HG02970 (cell line): ENCODE results near the gene COMMD3.
A peak's percentile ranks its signal among the peaks of the same experiment; 100 is the strongest.
"Not testable (repeated sequence)": the region's sequence is repeated elsewhere in the genome, so short reads cannot be mapped to it uniquely, and the experiment has no call there.

ENCODE experiments used
- ATAC-seq: cut with Tn5 transposase; IDR thresholded peaks from one replicate; pipeline ENCODE4 v1.9.1; 2021; ENCODE audit warnings: mild to moderate bottlenecking, moderate library complexity, moderate number of reproducible peaks; ENCODE audit not compliant: unreplicated experiment, low FRiP score

The COMMD3 gene

DNA sequence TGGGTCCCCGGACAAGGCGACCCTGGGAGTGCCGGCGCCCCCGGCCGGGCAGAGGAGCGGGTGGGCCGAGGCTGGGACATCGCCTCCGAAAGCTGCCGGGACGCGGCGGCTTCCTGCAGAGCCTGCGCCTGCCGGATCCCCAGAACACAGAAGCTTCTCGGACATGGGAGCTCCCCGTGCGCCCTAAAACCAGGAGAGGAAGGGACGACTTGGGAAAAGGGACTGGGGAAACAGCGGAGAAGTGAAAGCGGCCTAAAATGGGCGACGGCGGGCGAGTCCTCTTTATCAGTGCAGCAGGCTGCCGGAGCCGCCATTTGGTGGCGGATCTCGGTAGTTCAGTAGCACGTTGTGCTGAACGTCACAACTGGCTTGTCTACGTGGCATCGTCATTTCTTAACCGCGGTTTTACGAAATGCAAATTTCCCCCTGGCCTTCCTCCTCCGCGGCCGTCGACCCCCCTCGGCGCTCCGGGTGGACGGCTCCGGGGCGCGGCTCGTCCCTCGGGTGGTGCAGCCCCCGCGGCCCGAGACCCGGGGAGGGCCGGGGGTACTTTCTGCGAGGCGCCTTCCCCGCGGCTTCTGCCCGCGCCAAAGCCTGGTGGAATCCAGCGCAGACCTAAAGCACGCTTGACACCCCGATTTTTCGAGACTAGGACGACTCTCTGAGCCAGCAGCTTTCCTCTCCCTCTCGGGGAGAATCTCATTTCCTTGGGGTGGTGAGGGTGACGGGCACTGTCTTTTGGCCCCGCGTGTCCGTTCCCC lies 19.2 kb downstream of the COMMD3 start:
- peak; percentile 54 for ATAC-seq

DNA sequence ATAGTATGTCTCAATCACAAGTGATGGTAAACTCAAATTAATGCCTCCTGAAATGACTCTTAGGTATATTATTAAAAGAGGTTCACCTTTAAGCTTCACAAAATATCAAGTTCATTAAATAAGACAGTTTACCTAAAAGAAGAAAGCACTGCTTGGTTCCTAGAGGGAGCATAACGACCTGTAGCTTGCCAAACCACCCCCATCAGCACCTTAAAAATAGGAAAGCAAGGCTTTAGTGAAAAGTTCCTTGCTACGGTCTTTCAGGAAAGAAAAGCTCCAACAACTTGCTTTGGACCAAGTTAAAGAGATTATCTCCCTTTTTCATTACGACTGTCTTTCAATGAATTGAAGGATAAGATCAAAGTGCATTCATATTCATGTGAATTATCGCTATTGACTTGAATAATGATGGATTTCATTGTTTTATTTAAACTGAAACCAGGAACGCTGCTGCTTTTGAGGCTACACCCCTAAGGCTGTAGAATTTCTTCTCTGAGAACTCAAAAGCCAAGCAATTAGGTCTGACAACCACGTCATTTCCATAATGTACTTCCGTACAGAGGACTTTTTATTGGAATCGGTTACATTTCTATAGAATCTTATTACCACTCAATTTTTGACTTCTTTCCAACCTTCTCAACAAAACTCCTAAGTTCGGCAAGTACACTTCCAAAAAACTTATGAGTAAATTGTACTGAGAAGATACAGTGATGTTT lies 22.2 kb downstream of the COMMD3 start:
- no peak for ATAC-seq

DNA sequence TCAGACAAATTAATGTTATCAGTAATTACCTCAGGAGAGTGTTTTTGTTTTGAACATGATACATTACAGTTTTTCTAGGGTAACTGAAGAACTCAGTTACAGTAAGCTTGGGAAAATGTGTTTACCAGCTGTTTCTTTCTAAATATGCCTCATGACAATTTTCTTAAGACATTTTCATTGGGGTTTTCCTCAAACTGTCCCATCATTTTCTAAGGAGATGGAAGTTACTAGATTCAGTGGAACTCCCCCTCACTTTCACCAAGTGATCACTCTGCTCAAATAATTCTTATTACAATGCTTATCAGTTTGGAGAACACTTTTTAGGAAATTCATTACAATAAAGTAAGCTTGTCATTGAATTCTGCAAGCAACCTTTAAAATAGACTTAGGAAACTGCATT lies 22.7 kb downstream of the COMMD3 start:
- ATAC-seq: no peak

DNA sequence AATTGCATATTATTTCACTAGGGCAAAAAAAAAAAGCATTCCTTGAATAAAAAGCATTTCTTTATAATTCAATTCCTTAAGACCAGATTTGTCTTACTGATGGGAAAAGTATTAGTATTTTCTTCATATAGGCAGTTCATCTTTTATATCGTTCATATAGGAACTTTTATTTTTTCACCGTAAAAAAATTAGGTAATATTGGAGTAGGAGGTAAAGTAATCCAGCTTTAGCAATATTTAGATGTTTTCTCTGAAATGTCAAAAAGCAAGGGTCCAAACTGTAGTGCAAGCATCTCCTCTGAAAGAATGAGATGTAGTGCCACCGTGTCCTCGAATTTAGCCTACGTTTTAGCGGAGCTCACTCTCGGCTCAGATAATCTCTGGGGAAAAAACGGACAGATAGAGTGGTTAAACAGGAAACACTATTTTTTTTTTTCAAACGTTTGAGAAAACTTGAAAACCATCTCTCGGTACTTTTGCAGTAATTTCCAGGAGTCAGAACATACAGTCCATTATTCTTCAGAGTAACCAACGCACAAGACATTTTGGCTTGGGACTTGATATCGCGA lies 23.7 kb downstream of the COMMD3 start:
- ATAC-seq: no peak

DNA sequence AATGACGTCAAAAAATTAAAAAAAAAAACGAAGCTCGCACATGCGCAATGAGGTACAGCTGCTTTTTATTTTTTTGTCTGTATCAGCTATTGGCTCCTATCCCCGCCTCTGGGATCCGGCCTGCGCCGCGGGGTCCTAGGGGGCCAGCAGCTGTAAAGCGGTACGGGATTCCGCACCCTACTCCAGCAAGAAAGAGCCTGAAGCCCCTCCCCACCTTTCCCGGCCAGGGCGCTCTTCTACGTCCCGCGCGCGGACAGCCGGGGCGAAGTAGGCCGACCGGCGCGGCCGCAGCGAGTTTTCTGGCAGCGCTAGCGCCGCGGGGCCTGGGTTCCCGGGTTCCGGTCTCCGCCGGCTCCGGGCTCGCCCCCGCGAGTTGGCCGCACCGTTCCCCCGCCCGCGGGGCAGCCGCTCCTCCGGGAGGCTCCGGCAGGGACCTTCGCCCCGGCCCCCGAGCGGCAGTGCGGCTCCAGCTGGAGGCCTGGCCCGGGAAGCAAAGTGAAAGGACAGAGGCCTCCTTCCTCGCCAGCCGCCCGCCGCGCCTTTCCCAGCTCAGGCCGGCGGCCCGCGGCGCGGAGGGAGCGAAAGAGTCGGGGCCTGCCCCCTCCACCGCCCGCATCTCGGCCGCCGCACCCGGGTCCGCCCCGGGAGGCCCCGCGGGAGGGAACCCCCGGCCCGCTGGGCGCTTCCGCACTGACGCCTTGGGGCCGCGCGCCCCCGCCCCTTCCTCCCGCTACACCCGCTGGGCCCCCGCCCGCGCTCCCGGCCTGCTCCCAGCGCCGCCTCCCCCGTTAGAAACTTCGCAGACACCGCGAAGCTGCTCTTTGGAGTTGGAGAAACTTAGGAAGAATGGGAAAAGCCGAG lies 24.4 kb downstream of the COMMD3 start:
- ATAC-seq: peak; percentile 34

DNA sequence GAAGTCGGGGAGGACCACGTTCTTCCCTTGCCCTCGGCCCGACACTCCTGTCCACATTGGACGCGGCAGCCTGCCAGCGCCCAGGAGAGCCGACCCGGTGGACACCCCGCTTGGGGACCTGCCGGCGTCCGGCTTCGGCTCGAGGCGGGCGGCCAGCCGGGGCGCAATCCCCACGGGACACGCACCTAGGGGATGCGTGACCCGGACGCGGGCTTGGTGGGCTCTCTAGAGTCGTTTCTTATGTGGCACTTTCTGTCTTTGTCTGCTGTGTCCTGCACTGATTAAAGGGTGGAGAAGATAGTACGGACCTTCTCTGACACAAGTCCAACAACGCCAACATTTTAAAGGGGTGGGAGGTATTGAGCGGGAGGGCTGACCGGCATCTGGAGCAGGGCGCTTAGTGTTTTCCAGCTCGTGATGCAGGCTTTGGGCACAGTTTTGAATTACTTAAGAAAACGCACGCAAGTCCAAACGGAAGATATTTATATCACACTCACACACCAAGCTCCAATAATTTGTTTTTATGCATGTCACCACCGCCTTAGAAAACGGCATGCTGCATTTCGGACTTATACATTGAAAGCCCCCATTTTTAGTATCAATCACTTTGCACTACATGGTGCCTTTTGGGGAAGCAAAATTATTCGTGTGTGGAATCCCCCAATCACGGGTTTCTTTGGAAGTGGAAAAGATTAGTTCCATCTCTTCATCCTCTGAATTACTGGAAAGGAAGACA lies 25.2 kb downstream of the COMMD3 start:
- ATAC-seq: peak; percentile 23

DNA sequence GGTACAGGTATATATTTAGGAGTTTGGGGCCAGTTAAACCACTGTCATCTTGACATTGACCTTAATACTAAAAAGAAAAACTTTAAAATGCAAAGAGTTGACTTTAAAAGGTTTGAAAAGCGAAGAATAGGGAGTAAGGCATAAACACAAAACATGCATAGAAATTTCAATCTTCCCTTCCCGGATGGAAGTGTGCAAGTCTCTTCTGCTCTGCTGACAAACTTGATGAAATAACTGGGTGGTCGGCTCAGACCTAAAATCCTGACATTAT lies 25.7 kb downstream of the COMMD3 start:
- no peak for ATAC-seq

DNA sequence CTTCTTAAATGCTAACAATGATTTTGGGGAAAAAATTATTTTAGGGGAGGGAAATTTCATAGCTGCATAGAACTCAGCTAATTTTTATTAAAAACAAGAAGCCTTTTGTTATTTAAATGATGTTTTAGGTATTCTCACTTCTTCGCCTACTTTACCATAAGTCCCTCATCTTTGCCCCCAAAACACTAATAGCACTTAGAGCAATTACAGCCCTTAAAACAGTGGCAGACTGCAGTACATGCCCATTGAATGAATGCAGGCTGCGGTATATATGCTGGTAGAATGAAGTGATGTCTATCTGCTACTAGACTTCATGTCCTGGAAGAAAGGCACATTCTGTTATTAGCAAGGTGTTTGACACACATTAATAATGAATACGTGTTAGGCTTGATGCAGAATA lies 26.2 kb downstream of the COMMD3 start:
- ATAC-seq: no peak

DNA sequence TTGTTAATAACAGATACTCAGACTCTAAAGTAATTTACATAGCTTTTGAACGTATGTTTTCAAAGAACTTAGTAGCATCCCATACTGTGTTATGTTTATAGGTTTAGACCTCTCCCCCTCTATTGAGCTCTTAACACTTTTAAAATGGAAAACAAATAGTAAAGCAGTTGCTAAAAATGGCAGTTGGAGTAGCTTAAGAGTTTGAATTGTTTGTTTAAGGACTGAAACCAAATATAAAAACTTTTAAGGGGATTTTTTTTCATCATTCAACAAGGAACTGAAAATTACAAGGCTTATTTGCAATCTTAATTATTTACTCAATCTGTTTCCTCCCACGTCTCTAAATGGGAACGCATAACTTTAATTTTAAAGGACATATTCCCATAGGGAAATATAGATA lies 27.5 kb downstream of the COMMD3 start:
- ATAC-seq: no peak

DNA sequence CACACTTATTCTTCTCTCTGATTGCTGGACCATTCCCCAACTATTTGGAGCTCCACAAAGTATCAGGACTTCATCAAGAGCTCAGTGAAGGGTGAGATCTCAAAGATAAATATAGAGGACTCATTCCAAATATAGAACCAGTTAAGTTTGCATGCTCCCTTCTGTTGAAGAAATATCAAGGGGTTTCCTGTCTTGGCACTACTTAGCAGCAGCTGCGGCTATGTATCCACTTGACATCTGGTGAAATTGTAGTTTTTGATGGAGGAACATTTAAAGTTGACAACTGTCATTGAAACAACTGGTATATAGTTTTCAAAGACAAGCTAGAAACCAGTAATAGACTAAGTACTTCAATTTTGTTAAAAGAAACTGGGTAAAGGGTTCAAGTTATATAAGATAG lies 28.1 kb downstream of the COMMD3 start:
- no peak for ATAC-seq

DNA sequence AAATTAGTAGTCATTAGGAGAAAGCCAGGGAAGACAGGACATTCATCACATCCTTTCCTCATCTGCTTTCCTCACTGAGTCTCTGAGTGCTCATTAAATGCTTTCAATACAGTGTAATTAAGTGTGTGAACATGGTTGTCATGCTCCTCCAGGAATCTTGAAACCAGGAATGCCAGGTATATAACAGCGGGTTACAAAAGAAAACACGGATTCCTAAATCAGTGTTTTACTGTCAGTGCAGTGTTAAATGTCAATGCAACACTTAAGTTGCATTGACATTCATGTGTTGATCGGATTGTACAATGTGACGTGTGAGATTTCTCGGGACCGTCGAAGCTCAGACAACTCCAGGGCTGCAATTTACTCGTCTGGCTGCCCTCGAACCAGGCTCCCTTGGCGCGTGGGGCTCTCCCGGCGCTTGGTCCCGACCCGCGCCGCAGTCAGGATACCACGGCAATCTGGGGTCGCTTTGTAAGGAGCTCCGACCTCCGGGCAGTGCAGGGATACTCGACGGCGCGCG lies 28.7 kb downstream of the COMMD3 start:
- ATAC-seq: no peak

DNA sequence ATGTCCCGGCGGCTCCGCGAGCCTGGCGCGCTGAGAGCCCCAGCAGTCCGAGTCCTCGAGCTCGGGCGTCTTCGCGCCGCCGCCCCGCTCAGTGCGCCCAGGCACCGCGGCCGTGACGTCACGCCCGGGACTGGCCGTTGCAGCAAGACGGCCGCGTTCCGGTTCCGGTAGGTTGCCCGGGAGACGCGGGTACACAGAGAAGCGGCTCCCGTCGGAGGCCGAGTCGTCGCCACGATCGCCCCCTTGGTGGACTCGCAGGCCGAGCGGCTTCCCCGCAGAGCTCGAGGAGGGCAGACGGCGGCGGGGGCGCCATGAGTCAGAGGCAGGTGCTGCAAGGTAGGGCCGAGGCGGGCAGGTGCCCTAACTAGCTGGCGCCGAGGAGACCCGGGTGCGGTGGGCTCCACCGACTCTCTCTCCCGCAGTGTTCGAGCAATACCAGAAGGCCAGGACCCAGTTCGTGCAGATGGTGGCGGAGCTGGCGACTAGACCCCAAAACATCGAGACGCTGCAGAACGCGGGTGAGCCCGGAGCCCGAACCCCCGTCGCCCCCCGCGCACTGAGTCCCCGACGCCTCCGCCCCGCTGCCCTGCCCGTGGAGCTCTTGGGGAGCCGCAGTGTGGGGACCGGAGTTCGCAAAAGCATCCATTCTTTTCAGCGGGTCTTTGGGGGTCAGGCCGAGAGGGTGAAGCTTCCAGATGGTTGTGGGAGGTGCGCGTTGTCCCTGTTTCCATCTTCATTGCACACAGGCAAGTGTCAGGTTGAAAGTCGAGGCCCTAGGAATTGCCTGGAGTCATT lies 29.3 kb downstream of the COMMD3 start, which contains the start of gene SPAG6:
SPAG6 (plus strand) TSS at position 196 of the 795 bp plus-strand sequence; CDS start at position 312, 116 bp downstream.
- ATAC-seq: no peak

DNA sequence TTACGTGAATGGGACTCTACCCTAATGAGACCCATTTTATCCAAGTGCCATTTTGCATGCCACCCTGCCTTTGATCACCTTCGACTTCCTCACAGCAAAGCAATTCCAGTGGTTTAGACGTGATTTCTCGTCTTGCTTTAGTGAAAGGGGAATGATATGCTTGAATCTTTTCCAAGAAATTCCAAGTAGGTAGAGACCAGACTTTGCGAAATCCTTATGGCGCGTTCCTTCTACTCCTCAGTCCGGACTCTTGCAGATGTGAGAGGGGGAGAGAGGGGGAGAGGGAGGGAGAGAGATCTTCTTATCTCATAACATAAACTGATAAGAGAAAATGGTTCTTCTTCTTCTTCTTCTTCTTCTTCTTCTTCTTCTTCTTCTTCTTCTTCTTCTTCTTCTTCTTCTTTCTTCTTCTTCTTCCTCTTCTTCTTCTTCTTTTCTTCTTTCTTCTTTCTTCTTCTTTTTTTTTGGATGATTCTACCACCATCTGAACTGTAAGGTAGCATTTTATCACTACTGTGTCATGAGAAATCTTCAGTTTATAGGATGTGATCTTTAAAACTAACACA lies 30.0 kb downstream of the COMMD3 start:
- no peak for ATAC-seq

DNA sequence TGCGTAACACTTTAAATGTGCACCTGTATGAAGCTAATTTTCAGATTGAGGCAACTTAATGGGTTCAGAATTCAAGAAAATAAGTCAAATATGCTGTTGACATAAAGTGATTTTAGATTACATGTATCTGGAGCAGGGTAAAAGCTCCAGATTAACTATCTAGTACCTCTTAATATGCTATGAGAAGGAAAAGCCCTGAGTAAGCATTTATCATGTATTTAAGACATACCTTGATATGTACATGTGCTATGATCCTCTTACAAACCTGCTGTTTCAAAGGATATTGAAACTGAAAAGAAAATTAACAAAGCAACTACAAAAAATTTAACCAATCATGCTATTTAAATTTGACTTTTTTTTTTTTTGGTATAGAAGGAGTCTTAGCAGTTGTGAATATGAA lies 33.6 kb downstream of the COMMD3 start:
- no peak for ATAC-seq

DNA sequence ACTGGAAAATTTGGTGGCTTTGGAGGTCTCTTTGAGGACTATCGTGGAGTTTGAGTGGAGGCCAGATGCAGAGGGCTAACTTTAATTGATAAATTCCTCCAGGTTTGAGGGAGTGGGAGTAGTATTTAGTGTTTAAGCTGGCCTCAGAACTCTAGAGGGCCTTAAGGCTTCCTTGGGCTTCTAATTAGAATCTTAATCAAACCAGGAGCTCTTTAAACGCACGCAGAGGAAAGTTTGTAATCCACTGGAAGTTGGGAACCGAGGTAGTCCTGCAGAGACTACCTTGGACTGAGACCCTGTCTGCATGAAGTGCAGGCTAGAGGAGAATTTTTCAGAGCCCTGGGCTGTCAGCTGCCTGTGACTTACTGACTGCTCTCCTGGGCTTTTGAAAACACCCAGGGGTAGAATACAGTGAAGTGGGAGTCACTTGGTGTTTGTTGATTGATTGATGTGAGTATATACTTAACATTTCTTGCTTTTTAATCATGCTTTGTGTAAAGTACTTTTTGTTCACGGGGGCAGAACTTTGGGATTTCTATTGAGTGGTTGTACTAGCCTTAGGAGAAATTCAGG lies 35.0 kb downstream of the COMMD3 start:
- ATAC-seq: no peak

DNA sequence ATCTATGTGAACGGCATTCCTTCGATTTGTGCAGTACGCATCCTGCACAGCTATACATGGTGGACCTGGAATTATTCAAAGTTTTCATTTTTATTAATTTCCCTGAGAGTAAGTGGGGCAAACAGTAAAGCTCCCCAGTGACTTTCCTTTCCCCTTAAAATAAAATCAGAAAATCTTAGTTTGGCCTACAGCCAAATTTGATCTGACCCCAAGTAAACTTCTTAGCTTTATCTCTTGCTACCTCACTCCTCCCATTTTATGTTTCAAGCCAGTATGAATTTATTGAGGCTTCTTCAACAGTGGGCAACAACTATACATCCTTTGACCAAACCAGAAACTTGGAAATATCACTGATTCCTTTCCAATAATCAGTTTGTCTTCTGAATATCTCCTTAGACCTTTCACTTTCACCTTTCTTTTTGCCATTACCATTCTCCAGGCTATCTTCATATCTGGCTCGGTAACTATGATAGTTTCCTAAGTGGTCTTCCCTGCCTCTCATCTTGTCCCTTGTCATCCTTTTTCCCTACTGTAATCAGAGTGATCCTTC lies 40.2 kb downstream of the COMMD3 start:
- ATAC-seq: no peak

DNA sequence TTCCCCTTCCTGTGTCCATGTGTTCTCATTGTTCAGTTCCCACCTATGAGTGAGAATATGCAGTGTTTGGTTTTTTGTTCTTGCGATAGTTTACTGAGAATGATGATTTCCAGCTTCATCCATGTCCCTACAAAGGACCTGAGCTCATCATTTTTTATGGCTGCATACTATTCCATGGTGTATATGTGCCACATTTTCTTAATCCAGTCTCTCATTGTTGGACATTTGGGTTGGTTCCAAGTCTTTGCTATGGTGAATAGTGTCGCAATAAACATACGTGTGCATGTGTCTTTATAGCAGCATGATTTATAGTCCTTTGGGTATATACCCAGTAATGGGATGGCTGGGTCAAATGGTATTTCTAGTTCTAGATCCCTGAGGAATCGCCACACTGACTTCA lies 41.6 kb downstream of the COMMD3 start:
- ATAC-seq: not testable (repeated sequence)

DNA sequence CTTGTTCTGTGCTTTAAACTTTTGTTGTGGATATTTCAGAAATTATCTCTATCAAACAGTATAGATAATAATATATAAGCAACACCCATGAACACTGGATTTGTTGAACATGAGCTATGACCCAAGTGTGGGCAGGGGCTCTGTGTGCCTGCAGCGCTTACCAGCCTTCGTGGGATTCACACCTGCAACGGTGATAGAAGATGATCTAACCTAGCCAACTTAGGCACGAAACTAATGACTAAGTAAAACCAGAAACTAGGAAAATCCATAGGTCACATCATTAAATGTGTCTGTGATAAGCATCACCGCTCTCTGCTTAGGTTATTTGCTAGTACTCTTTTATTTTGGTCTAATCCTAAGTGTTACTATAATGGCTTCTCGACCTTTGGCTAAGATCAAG lies 47.1 kb downstream of the COMMD3 start:
- ATAC-seq: no peak
